SK-N-SH (cell line): Measurements from ENCODE around the gene CFAP97. TPM values are rescaled to one million over a fixed set of nuclear protein-coding genes. Genes with fewer than 3 reads are reported as not detected.

ENCODE experiments used
- CTCF ChIA-PET: fragments of 300-600, 350-600 bp; formaldehyde crosslinking; extraction: SDS; loops from one replicate; lab custom pipeline; 2021; lab: Yijun Ruan, JAX
- POLR2A ChIA-PET: fragments of 350-600 bp; sonication (Branson Sonifier 250); formaldehyde crosslinking; extraction: SDS; loops from one replicate; lab custom pipeline; 2020; ENCODE audit warnings: antibody characterized with exemption, inconsistent platforms; lab: Yijun Ruan, JAX
- DNase-seq: peaks from one replicate; pipeline ENCODE4 v3.0.0; 2012
- H2AFZ ChIP-seq: fragments of 200-600 bp; sonication (generic); 2 replicates; pipeline ENCODE4 v1.8.1; 2016; ENCODE audit warnings: antibody characterized with exemption, mild to moderate bottlenecking, low read depth
- H3F3A ChIP-seq: fragments of 200-600 bp; sonication (generic); replicated peaks from 2 replicates; pipeline ENCODE3; 2016; ENCODE audit warnings: antibody characterized with exemption, mild to moderate bottlenecking; ENCODE audit not compliant: insufficient read depth
- H3K27ac ChIP-seq, 2 experiments: fragments of 200-500 bp in 1 of 2; fragments of 200-600 bp in 1 of 2; sonication (Bioruptor generic) in 1 of 2; sonication (generic), shearing (Covaris generic) in 1 of 2; 2 replicates each; pipeline versions ENCODE4 v1.5.1 to v1.6.1; 2014 to 2016; ENCODE audit warnings: low read depth in 2 of 2, inconsistent platforms in 1 of 2, low read length in 1 of 2, mild to moderate bottlenecking in 1 of 2, mixed read lengths in 1 of 2
- H3K27me3 ChIP-seq: fragments of 200-600 bp; sonication (generic), shearing (Covaris generic); 2 replicates; pipeline ENCODE4 v1.6.1; 2016; ENCODE audit warnings: mixed run types; ENCODE audit not compliant: insufficient read depth
- H3K36me3 ChIP-seq, 2 experiments: fragments of 200-500 bp in 1 of 2; fragments of 200-600 bp in 1 of 2; sonication (Bioruptor generic) in 1 of 2; sonication (generic) in 1 of 2; replicated peaks in 1 of 2; 2 replicates each; pipeline versions ENCODE3 to v1.5.1; 2014 to 2016; ENCODE audit warnings: low read length in 1 of 2, mild to moderate bottlenecking in 1 of 2; ENCODE audit not compliant: insufficient read depth in 2 of 2, control insufficient read depth in 1 of 2
- H3K4me1 ChIP-seq, 2 experiments: fragments of 200-500 bp in 1 of 2; fragments of 200-600 bp in 1 of 2; sonication (Bioruptor generic) in 1 of 2; sonication (generic), shearing (Covaris generic) in 1 of 2; 2 replicates each; pipeline versions ENCODE4 v1.5.1 to v1.6.1; 2014 to 2016; ENCODE audit warnings: low read depth in 1 of 2, low read length in 1 of 2, mixed run types in 1 of 2; ENCODE audit not compliant: insufficient read depth in 2 of 2, control insufficient read depth in 1 of 2
- H3K4me2 ChIP-seq: fragments of 200-600 bp; sonication (generic), shearing (Covaris generic); 2 replicates; pipeline ENCODE4 v1.6.1; 2017; ENCODE audit warnings: mixed run types
- H3K4me3 ChIP-seq, 2 experiments: fragments of 200-500 bp in 1 of 2; fragments of 200-600 bp in 1 of 2; sonication (Bioruptor generic) in 1 of 2; sonication (generic), shearing (Covaris generic) in 1 of 2; 2 replicates each; pipeline versions ENCODE4 v1.5.1 to v1.8.1; 2014 to 2016; ENCODE audit warnings: low read depth in 2 of 2, inconsistent platforms in 1 of 2, low read length in 1 of 2, mild to moderate bottlenecking in 1 of 2, mixed read lengths in 1 of 2, moderate library complexity in 1 of 2
- H3K79me2 ChIP-seq: fragments of 200-600 bp; sonication (generic); 2 replicates; pipeline ENCODE4 v1.8.1; 2017; ENCODE audit warnings: mild to moderate bottlenecking; ENCODE audit not compliant: insufficient read depth
- H3K9ac ChIP-seq: fragments of 200-600 bp; sonication (generic); 2 replicates; pipeline ENCODE4 v1.6.1; 2017; ENCODE audit warnings: mixed run types
- H3K9me2 ChIP-seq: fragments of 200-600 bp; sonication (generic); 2 replicates; pipeline ENCODE4 v1.6.1; 2017; ENCODE audit warnings: mixed run types
- H3K9me3 ChIP-seq: fragments of 200-600 bp; sonication (generic); 2 replicates; pipeline ENCODE4 v1.6.1; 2017; ENCODE audit warnings: mixed run types, mild to moderate bottlenecking, moderate library complexity
- H4K20me1 ChIP-seq: fragments of 200-600 bp; sonication (generic); 2 replicates; pipeline ENCODE4 v1.6.1; 2017; ENCODE audit warnings: mild to moderate bottlenecking, mixed run types; ENCODE audit not compliant: insufficient read depth
- CHD2 ChIP-seq: fragments of 150-350 bp; IDR thresholded peaks from 2 replicates; pipeline ENCODE4 v1.6.1; 2018; ENCODE audit warnings: low read length; ENCODE audit not compliant: partially characterized antibody
- CTCF ChIP-seq: fragments of 200-600 bp; sonication (generic); IDR thresholded peaks from 2 replicates; pipeline ENCODE4 v1.6.1; 2017; ENCODE audit warnings: antibody characterized with exemption, mild to moderate bottlenecking, moderate library complexity
- ELF1 ChIP-seq: IDR thresholded peaks from 2 replicates; pipeline ENCODE4 v1.4.0; 2012
- EP300 ChIP-seq, 2 experiments: IDR thresholded peaks; 2 replicates each; pipeline versions ENCODE4 v1.4.0 to v1.6.1; 2012; ENCODE audit warnings: borderline replicate concordance in 1 of 2, low read depth in 1 of 2, low read length in 1 of 2
- EZH2phosphoT487 ChIP-seq: fragments of 200-600 bp; sonication (generic); IDR thresholded peaks from 2 replicates; pipeline ENCODE4 v1.6.1; 2017; ENCODE audit warnings: low read depth, mixed run types, mild to moderate bottlenecking, antibody characterized with exemption, moderate library complexity, borderline replicate concordance
- FOSL2 ChIP-seq: IDR thresholded peaks from 2 replicates; pipeline ENCODE4 v1.4.0; 2012; ENCODE audit warnings: low read depth, mild to moderate bottlenecking, moderate library complexity, borderline replicate concordance
- FOXJ3 ChIP-seq: sonication (generic); formaldehyde crosslinking; IDR thresholded peaks from 2 replicates; pipeline ENCODE4 v1.5.1; 2020; ENCODE audit warnings: mild to moderate bottlenecking, missing genetic modification reagents
- IRF3 ChIP-seq: fragments of 150-350 bp; IDR thresholded peaks from 2 replicates; pipeline ENCODE4 v1.6.1; 2016; ENCODE audit warnings: mild to moderate bottlenecking, low read depth, low read length
- JUND ChIP-seq: IDR thresholded peaks from 2 replicates; pipeline ENCODE4 v1.4.0; 2012
- MAX ChIP-seq: IDR thresholded peaks from 2 replicates; pipeline ENCODE4 v1.4.0; 2012; ENCODE audit warnings: low read depth
- MXI1 ChIP-seq: IDR thresholded peaks from 2 replicates; pipeline ENCODE4 v1.6.1; 2012; ENCODE audit warnings: mild to moderate bottlenecking, low read depth, low read length, improper control_type of control experiment
- NFIC ChIP-seq: IDR thresholded peaks from 2 replicates; pipeline ENCODE4 v1.4.0; 2012; ENCODE audit warnings: borderline replicate concordance
- NRF1 ChIP-seq: IDR thresholded peaks from 2 replicates; pipeline ENCODE4 v1.6.1; 2012; ENCODE audit warnings: low read depth, mild to moderate bottlenecking, low read length
- RAD21 ChIP-seq: IDR thresholded peaks from 2 replicates; pipeline ENCODE4 v1.6.1; 2012; ENCODE audit warnings: mild to moderate bottlenecking, low read length
- RCOR1 ChIP-seq: fragments of 150-350 bp; IDR thresholded peaks from 2 replicates; pipeline ENCODE4 v1.6.1; 2017; ENCODE audit warnings: antibody characterized with exemption, low read length
- RFX5 ChIP-seq: IDR thresholded peaks from 2 replicates; pipeline ENCODE4 v1.6.1; 2012; ENCODE audit warnings: mild to moderate bottlenecking, improper control_type of control experiment, low read length
- RXRA ChIP-seq: IDR thresholded peaks from 2 replicates; pipeline ENCODE4 v1.4.0; 2012; ENCODE audit warnings: low read depth, mild to moderate bottlenecking, borderline replicate concordance
- SMC3 ChIP-seq: IDR thresholded peaks from 2 replicates; pipeline ENCODE4 v1.6.1; 2012; ENCODE audit warnings: low read depth, low read length, improper control_type of control experiment
- TCF12 ChIP-seq: IDR thresholded peaks from 2 replicates; pipeline ENCODE4 v1.4.0; 2012
- TEAD4 ChIP-seq: IDR thresholded peaks from 2 replicates; pipeline ENCODE4 v1.4.0; 2012; ENCODE audit warnings: mild to moderate bottlenecking, borderline replicate concordance; ENCODE audit not compliant: insufficient read depth
- USF2 ChIP-seq: fragments of 150-350 bp; IDR thresholded peaks from 2 replicates; pipeline ENCODE4 v1.6.1; 2017; ENCODE audit warnings: antibody characterized with exemption, low read length, low read depth, borderline replicate concordance
- YY1 ChIP-seq: IDR thresholded peaks from 2 replicates; pipeline ENCODE4 v1.4.0; 2012; ENCODE audit warnings: low read depth, mild to moderate bottlenecking
- WGBS: methylation state at CpG from one replicate; pipeline ENCODE4 v1.1.6; 2017; ENCODE audit warnings: low lambda C conversion rate; 5-methylcytosine and 5-hydroxymethylcytosine counted together
- polyA plus RNA-seq, 3 experiments: library from polyadenylated mRNA; depleted of rRNA; stranded (reverse); fragments of >200 nt; gene quantifications; 2 replicates each; pipeline ENCODE4 v1.2.3, GENCODE V29; 2012

Gene CFAP97
- polyA plus RNA-seq, 1 of the 3 experiments (the other 2 are of a cell fraction) = 10.6 TPM

GRCh38 chr4:185235119-185235842 is 31.5 kb upstream of the CFAP97 start:
- Histone ChIP-seq H3K27ac (peak overlapping the region in 1 of 2 experiments; percentile 19; a peak in 2 of 4 replicates), H3K9me2 (no peaks in the 10 kb centered on the region), H3K79me2 (peaks cover 92% of the 10 kb centered on the region), H3K4me1 (peaks cover 6 to 18% of the 10 kb centered on the region in 2 experiments; a peak in 3 of 4 replicates), H3K36me3 (no peaks in the 10 kb centered on the region), H3K9ac (no peak overlapping the region), H3F3A (peaks cover 4% of the 10 kb centered on the region), H3K4me3 (no peak overlapping the region), H3K9me3 (no peaks in the 10 kb centered on the region), H4K20me1 (peaks cover 20% of the 10 kb centered on the region), H3K4me2 (0 out of 2 replicates have a peak overlapping the region, but pooled peaks have one; percentile 8), H2AFZ (no peak overlapping the region), H3K27me3 (no peaks in the 10 kb centered on the region)
- DNase-seq = no peak
- POLR2A ChIA-PET = no interaction called here
- CTCF ChIA-PET = interaction anchor here (1.0 to 1.5 kb wide), 4 partner anchors 8 to 25 kb away, joined by 3 to 4 read pairs (median 3); partner anchors contain the start of gene SNX25
- no peak for TF ChIP-seq JUND
- no peak for TF ChIP-seq FOSL2
- TF ChIP-seq USF2 = no peak
- TF ChIP-seq RFX5 = no peak
- no peak for TF ChIP-seq SMC3
- TF ChIP-seq FOXJ3 (CRISPR knock-in tag) = no peak
- no peak for TF ChIP-seq MAX
- TF ChIP-seq EZH2phosphoT487 = no peak
- no peak for TF ChIP-seq IRF3
- no peak for TF ChIP-seq CTCF
- WGBS = 85% methylated on average over 7 of the region's 7 CpGs

GRCh38 chr4:185232370-185232769 is 28.6 kb upstream of the CFAP97 start:
- Histone ChIP-seq H3K79me2 (peaks cover 98% of the 10 kb centered on the region), H3K27ac (peak overlapping the region in 1 of 2 experiments; percentile 57; a peak in 2 of 4 replicates), H3K9ac (no peak overlapping the region), H3K4me3 (no peak overlapping the region), H3K4me2 (peak overlapping the region; percentile 36), H3K9me3 (no peaks in the 10 kb centered on the region), H3K9me2 (no peaks in the 10 kb centered on the region), H3K27me3 (no peaks in the 10 kb centered on the region), H3F3A (peaks cover 8% of the 10 kb centered on the region), H3K36me3 (no peaks in the 10 kb centered on the region), H2AFZ (no peak overlapping the region), H4K20me1 (peaks cover 18% of the 10 kb centered on the region), H3K4me1 (peaks cover 5 to 18% of the 10 kb centered on the region in 2 experiments; a peak in 3 of 4 replicates)
- peak; percentile 51 for DNase-seq
- CTCF ChIA-PET = interaction anchor here (0.7 to 1.7 kb wide), 3 partner anchors 11 to 164 kb away, joined by 3 to 5 read pairs (median 3); partner anchors contain the start of gene ANKRD37
- 14% methylated on average over 6 of the region's 6 CpGs for WGBS
- POLR2A ChIA-PET = no interaction called here
- TF ChIP-seq SMC3 (no peak), JUND (peak; percentile 41; the same call in 1 of the 2 replicates), EP300 (IDR thresholded peaks at IDR 0.05; ENCODE audit: borderline replicate concordance in 1 of 2, low read depth in 1 of 2, low read length in 1 of 2) (peak; percentile 46 to 80; a peak in 3 of 4 replicates), RCOR1 (peak; percentile 77), TCF12 (peak; percentile 64), RXRA (no peak), ELF1 (no peak), RAD21 (no peak), YY1 (no peak), NFIC (no peak), MXI1 (0 out of 2 replicates have a peak, but pooled peaks have one; percentile 42), FOSL2 (peak; percentile 71; the same call in 1 of the 2 replicates), TEAD4 (peak; percentile 53; the same call in 1 of the 2 replicates), NRF1 (no peak), IRF3 (no peak), CHD2 (peak; percentile 37)
